HG02642 (cell line): ENCODE results near the gene MSRB1.
"Not testable (repeated sequence)": the region's sequence is repeated elsewhere in the genome, so short reads cannot be mapped to it uniquely, and the experiment has no call there.

Experiments
- ATAC-seq: cut with Tn5 transposase; IDR thresholded peaks from one replicate; pipeline ENCODE4 v1.9.1; 2021; ENCODE audit warnings: mild to moderate bottlenecking; ENCODE audit not compliant: unreplicated experiment, poor library complexity

The MSRB1 gene

DNA sequence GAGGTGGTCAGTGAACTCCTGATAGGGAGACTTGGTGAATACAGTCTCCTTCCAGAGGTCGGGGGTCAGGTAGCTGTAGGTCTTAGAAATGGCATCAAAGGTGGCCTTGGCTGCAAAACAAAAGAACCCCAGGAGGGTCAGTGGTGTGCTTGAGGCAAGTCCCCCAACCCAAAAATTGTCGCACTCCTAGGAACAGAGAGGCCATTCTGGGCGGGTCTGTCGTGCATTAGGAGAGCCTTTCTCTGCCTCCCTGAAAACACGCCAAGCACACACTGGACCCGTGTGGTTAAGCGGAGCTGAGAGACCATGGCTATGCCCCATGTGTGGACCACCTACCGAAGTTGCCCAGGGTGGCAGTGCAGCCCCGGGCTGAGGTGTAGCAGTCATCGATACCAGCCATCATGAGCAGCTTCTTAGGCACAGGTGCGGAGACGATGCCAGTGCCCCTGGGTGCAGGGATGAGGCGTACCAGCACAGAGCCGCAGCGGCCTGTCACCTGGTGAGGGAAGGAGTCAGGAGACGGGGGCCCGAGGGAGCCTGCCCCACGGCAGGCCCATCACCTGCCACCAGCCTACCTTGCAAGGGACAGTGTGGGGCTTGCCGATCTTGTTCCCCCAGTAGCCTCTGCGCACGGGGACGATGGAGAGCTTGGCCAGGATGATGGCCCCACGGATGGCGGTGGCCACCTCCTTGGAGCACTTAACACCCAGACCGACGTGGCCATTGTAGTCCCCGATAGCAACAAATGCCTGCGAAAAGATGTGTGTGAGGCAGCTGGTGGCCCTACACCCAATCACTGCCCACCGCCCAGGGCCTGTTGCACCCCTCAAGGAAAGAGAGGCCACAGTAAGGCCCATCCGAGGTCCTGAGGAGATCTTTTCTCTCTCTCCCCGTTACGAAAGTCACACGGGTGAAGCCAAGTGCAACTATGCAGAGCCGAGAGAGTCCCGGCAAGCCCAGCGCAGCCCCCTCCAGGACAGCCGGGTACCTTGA is 19.5 kb upstream of the MSRB1 start:
- not testable (repeated sequence) for ATAC-seq

DNA sequence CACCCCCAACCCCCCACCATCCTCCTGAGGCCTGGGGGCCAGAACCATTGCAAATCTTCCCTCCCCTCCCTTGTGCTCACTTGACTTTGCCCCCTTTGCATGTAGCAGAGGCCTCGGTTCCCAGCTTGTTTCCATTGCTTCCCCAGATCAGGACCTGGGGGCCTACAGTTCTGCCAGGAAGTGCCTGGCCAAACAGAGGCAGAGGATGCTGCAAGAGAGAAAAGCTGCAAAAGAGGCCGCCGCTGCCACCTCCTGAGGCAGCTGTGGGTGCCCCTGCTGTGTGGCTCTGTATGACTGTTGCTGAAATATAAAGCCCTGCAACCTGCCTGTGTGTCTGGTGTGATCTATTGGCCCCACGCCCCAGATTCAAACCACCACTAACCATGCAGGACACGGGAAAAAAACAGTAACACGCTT is 18.7 kb upstream of the MSRB1 start:
- ATAC-seq: no peak

DNA sequence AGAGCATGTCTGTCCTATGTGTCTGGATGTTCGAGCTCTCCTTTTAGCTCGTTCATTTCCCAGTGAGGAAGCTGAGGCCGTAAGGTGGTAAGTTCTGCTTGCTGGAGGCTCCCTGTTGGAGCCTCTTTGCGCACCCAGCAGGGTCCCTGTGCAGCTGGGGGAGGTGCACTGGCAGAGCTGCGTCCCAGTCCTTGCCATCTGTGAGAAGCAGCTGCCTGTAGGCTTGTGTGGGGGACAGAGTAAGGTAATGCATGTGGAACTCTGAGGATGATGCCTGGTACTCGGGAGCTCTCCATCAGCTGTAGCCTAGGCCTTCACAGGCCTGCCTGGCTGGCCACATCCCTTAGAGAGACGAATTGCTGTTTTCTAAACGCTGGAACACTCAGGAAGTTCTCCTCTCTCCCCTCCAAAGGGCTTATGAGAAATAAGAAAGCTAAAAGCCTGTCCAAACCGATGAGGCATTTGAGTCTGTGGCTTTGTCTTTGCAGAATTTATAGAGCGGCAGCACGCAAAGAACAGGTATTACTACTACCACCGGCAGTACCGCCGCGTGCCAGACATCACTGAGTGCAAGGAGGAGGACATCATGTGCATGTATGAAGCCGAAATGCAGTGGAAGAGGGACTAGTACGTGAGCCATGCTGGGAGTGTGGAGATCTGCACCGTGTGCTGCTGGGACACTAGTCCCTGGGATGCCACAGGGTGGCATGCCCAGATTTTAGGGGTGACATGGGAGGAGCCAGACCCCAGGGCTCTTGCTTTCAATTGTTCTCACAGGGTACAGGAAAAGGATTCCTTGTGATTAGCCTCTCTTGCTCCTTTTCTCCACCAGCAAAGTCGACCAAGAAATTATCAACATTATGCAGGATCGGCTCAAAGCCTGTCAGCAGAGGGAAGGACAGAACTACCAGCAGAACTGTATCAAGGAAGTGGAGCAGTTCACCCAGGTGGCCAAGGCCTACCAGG is 17.9 kb upstream of the MSRB1 start:
- ATAC-seq: no peak

DNA sequence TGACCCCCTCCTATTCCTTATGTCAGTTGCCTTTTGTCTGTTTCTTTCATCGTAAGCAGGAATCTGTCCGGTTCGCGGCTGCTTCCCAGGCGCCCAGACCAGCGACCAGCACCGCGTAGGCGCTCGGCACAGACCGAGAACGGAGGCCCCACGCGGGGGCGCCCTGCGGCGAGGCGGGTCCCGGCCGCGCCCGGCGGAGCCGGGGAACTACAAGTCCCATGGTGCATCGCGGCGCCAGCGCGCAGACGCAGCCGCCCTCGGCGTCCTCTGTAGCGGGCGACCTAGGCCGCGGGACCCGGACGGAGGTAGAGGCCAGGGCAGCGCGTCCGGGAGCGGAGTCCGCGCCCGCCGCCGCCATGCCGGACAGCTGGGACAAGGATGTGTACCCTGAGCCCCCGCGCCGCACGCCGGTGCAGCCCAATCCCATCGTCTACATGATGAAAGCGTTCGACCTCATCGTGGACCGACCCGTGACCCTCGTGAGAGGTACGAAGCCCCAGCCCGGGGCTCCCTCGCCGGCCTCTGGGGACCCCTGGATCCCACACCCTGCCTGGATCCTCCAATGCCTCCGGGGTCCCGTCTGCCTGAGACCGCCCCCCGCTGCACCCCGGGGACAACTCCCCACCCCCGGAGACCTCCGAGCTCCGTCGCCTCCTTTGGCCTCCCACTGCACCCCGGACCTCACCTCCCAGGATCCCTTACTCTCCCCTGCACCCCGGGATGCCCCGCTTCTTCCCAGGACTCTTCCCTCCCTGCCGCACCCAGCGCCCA is 16.5 kb upstream of the MSRB1 start, which contains the start of gene NDUFB10:
Gene NDUFB10 (plus strand): TSS at position 270 of the 771 bp plus-strand sequence. CDS start 87 bp downstream, at position 357.
- peak; percentile 76 for ATAC-seq

DNA sequence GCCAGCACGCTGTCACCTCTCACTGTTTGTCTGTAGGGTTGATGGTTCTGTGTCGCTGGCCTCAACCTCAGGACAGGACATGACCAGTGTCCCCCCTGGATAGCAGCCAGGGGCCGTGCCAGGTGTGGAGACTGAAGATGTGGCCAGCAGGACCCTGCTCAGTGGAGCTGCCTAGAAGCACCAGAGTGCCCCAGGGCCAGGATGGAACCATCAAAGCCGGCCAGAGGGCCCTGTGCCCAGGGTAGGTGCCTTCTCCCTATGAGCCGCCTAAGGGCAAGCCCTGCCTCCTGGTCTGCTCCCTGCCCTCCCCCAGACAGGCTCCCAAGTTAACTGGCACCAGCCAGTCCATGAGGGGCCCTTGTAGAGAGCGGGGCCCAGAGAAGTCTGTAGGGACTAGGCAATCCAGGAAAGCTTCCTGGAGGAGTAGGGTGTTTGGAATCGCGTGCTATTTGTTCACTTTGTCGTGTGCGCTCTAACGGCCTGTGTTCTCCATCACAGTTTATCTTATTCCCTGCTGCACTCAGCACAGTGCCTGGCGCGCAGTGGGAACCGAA is 15.8 kb upstream of the MSRB1 start:
- no peak for ATAC-seq

DNA sequence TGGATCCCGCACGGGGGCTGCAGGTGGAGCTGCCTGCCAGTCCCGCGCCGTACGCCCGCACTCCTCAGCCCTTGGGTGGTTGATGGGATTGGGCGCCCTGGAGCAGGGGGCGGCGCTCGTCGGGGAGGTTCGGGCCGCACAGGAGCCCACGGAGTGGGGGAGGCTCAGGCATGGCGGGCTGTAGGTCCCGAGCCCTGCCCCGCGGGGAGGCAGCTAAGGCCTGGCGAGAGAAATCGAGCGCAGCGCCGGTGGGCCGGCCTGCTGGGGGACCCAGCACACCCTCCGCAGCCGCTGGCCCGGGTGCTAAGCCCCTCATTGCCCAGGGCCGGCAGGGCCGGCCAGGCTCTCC is 15.1 kb upstream of the MSRB1 start:
- not testable (repeated sequence) for ATAC-seq

DNA sequence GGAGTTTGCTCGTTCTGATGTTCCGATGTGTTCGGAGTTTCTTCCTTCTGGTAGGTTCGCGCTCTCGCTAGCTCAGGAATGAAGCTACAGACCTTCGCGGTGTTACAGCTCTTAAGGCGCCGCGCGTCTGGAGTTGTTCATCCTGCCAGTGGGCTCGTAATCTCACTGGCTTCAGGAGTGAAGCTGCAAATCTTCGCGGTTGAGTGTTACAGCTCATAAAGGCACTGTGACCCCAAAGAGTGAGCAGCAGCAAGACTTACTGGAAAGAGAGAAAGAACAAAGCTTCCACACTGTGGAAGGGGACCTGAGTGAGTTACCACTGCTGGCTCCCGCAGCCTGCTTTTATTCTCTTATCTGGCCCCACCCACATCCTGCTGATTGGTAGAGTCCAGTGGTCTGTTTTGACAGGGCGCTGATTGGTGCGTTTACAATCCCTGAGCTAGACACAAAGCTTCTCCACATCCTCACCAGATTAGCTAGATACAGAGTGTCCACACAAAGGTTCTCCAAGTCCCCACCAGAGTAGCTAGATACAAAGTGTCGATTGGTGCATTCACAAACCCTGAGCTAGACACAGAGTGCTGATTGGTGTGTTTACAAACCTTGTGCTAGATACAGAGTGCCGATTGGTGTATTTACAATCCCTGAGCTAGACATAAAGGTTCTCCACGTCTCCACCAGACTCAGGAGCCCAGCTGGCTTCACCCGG is 14.6 kb upstream of the MSRB1 start:
- ATAC-seq: not testable (repeated sequence)

DNA sequence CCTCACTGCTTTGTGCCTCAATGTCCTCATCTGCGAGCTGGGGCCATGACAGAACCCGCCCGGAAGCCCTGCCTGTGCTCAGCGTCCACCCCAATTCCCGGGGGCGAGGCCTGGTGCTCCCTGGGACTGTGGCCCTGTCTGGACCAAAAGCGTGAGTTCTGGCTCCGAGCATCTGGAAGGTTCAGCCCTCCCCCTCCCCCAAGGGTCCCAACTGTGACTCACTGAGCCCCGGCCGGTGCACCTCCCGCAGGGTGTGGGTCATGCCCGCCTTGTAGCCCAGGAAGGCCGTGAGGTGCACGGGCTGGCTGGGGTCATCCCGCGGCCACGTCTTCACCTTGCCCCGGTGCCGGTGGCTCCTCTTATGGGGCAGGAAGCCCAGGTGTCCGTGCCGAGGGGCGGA is 10.7 kb upstream of the MSRB1 start:
- no peak for ATAC-seq

DNA sequence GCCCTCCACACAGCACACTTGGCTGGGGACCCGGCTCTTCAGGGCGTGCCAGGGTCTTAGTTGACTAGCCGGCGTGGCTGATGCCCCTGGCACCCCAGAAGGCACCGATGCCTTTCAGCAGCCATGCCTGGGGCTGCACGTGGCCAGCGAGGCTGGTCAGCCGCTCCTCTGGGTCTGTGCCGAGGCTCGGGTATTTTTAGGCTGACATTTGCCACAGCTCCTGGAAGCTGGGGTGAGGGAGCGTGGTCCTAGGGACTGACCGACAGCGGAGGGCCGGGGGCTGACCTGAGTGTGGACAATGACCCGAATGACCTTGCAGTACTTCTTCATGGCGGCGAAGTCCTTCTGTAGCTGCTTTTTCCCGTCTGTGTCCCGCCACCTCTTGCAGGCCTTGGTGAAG is 7.6 kb upstream of the MSRB1 start:
- ATAC-seq: no peak

DNA sequence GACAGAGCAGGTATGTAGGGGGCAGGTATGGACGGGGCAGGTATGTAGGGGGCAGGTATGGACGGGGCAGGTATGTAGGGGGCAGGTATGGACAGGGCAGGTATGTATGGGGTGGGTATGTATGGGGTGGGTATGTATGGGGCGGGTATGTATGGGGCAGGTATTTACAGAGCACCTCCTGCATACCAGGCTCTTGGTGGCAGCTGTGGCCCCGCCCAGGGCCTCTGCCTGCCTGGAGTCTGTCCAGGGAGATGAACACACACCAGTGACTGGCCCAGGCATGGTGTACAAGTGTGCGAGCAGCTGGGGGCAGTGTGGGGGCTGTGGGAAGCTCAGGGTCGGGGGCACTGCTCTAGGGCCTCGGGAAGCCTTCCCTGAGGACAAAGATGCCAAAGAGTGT is 7.0 kb upstream of the MSRB1 start:
- no peak for ATAC-seq

DNA sequence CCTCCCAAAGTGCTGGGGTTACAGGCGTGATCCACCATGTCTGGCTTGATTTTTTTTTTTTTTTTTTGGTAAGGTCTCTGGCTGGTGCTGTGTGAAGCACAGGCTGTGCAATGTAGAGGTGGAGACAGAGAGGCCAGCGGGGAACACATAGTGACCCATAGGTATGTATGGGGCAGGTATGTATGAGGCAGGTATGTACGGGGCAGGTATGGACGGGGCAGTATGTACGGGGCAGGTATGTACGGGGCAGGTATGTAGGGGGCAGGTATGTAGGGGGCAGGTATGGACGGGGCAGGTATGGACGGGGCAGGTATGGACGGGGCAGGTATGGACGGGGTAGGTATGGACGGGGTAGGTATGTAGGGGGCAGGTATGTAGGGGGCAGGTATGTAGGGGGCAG is 6.5 kb upstream of the MSRB1 start:
- no peak for ATAC-seq

DNA sequence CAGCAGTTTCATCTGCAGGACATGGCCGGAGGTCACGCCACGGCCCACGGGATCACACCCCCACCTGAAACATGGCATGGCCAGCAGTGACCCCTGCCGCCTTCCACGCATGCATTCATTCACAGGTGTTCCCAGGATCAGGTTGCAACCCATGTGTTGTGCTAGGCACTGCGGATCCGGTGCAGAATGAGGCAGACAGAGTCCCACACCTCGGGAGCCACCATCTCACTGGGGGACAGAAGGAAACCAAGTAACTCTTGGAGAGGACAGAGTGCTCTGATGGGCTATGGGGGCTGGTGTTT is 4.3 kb upstream of the MSRB1 start:
- ATAC-seq: no peak

DNA sequence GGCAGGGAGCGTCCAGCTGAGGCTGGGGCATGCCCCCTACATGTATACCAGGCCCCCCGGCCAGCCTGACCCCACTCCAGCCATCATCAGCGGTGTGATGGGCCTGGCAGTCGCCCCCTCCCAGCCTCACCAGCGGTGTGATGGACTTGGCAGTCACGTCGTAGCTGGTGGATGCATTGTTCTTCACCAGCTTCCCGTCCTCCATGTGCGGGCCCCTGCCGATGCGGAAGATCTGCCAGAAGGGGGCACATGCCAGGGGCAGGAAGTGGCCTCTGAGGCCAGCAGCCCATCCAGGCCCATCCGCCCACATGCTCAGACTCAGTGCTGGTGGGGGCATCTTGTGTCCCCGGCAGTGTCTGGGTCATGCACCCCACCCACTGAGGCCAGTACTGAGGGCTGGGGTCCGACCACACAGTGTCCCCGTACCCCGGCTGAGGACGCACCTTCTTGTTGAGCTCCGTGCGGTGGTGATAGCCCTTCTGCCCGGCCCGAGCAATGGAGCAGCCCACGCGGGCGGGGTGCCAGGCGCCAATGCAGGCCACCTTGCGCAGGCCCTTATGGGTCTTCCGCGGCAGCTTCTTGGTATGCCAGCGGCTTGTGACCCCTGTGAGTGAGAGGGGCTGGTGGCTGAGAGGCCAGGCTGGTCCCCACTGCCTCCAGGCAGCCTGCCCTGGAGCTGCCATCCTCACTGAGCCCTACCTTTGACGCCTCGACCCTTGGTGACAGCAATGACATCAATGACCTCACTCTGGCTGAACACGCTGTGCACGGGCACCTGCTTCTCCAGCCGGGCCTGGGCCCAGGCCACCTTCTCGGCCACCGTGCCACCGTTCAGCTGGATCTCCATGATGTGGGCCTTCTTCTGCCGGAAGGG is 3.7 kb upstream of the MSRB1 start:
- ATAC-seq: no peak

DNA sequence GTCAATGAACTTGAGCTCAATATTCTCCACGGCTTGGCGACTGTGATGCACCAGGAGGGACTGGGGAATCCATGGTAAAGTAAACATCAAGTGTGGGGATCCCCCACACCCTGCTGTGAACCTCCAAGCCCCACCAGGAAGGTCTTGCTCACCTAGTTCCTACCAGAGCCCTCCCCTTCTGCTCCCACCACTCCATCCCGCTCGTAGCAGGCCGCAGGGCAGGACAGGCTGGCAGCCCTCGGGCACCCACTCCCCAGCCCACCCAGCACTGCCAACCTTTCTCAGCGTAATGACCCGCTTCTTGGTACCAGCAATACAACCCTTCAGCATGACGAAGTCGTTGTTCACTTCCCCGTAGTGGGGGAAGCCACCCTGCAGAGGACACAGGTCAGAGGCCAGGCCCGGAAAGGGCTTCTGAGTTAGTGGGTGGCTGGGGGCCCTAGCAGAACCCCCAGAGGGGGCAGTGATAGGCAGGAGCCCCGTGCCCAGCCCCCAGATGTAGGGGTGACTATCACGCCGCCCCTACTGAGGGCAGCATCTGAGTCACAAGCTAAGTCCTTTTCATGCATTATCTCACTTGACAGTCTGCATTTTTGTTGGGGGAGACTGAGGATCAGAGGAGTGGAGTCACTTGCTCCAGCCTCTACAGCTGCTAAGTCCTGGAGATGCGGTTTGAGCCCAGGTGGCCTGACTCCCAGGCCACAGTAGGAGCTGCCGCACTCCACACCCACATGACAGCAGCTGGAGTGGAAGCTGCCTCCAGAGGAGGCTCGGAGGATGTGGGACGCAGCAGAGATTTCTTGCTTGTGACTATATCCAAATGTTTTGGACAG is 2.8 kb upstream of the MSRB1 start:
- no peak for ATAC-seq

DNA sequence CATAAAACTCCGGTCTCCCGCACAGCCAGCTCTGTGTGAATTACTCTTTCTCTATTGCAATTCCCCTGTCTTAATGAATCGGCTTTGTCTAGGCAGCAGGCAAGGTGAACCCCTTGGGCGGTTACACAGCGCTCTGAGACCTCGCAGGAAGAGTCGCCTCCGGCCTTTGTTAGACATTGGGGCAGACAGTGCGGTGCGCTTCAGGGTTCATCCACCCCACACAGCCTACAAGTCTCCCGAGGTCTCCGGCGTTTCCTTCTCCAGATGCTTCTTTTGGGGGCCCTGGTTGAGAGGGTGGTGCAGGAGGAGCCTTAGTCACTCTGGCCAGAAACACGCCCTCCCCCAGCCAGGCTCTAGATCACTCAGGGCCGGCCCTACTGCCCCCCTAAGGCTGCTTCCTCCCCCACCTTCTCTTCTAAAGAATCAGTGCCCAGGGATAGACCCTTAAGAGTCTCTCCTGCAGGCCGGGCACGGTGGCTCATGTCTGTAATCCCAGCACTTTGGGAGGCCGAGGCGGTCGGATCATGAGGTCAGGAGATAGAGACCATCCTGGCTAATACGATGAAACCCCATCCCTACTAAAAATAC is 1.7 kb upstream of the MSRB1 start:
- no peak for ATAC-seq

DNA sequence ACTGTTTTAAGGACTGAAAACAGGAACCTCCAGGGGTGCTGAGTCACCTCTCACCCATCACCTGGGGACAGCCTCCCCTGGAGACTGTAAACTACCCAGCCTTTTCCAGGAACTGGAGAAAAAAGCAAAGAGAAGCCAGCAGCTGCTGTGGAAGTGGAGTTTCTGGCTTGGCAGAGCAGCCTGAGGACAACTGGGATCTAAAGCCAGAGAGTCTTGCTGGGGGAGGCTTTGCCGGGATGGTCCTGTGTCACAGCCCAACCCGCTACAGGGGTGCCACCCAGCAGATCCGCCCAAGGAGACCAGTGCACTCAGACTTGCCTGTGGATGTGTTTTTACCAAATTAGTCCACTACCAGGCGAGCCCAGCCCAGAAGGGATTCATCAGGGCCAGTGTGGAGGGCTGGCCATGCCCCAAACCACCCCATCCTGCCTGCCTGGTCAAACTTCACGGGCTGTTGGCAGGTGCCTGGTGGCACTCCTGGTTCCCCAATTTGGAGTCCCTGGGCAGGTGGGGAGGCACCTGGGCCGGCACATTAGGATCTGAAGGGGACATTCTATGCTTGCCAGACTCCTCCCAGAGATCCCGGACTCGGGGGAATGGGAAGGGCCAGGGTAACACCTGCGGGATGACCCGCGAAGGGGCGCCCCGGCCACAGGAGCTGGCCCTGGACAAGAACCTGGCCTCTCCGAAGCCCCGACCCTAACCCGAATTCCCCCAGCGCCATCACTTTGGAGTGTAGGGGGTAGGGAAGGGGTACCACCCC is 771 bp downstream of the MSRB1 start:
- ATAC-seq: no peak
